ENCODE data around the gene DEFB121. TPM values are rescaled to one million over a fixed set of nuclear protein-coding genes. Genes with fewer than 3 reads are reported as not detected.

Gene DEFB121
- total RNA-seq, 4 donors from 2014 or later = not detected

DNA sequence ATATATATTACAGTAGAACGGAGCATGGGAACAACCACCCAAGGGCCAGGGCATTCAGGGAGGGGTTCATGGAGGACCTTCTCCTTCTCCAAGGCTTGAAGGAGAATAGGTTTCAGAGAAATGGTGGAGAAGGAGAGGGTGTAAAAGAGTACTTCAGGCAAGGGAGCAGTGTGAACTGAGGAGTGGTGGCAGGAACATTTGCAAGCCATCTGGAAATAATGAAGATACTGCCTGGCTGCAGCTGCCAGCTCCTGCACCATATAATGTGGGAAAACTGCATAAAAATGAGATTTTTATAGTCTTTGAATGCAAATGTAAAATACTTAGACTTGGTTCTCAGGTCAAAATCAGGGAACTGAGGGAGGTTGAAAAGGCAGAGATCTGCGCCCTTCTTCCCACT, 9.6 kb upstream of the DEFB121 start:
- DNase-seq (ENCODE audit: low spot score in 2 of 2) = no peak
- TF ChIP-seq POLR2A (IDR thresholded peaks at IDR 0.05) = no peak
- TF ChIP-seq, protein P1, sequence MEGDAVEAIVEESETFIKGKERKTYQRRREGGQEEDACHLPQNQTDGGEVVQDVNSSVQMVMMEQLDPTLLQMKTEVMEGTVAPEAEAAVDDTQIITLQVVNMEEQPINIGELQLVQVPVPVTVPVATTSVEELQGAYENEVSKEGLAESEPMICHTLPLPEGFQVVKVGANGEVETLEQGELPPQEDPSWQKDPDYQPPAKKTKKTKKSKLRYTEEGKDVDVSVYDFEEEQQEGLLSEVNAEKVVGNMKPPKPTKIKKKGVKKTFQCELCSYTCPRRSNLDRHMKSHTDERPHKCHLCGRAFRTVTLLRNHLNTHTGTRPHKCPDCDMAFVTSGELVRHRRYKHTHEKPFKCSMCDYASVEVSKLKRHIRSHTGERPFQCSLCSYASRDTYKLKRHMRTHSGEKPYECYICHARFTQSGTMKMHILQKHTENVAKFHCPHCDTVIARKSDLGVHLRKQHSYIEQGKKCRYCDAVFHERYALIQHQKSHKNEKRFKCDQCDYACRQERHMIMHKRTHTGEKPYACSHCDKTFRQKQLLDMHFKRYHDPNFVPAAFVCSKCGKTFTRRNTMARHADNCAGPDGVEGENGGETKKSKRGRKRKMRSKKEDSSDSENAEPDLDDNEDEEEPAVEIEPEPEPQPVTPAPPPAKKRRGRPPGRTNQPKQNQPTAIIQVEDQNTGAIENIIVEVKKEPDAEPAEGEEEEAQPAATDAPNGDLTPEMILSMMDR (IDR thresholded peaks at IDR 0.05) = no peak
- WGBS, 2 donors = 87 to 91% methylated on average over 2 of the region's 2 CpGs
- H3K4me3 ChIP-seq (ENCODE audit: low read depth, poor library complexity, severe bottlenecking) = no peak overlapping the region
- intact Hi-C loops (cut with DNase I; ENCODE audit: low total_unique reads) = no loop called here

DNA sequence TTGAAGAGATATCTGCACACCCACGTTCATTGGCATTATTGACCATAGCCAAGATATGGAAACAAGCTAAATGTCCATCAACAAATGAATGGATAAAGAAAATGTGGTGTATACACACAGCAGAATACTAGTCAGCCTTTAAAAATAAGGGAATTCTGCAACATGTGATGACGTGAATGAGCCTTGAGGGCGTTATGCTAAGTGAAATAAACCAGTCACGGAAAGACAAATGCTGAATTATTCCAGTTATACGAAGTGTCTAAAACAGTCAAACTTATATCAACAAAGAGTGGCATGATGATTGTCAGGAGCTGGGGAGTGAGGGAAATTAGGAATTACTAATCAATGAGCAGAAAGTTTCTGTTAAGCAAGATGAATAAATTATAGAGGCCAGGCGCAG, 8.4 kb upstream of the DEFB121 start:
- intact Hi-C loops (cut with DNase I; ENCODE audit: low total_unique reads) = no loop called here
- H3K4me3 ChIP-seq (ENCODE audit: low read depth, poor library complexity, severe bottlenecking) = no peak overlapping the region
- TF ChIP-seq, protein P1 (IDR thresholded peaks at IDR 0.05) = no peak
- no peak for TF ChIP-seq POLR2A (IDR thresholded peaks at IDR 0.05)
- no peak for DNase-seq (ENCODE audit: low spot score in 2 of 2)
- 59 to 68% methylated on average over 6 of the region's 6 CpGs for WGBS, 2 donors

DNA sequence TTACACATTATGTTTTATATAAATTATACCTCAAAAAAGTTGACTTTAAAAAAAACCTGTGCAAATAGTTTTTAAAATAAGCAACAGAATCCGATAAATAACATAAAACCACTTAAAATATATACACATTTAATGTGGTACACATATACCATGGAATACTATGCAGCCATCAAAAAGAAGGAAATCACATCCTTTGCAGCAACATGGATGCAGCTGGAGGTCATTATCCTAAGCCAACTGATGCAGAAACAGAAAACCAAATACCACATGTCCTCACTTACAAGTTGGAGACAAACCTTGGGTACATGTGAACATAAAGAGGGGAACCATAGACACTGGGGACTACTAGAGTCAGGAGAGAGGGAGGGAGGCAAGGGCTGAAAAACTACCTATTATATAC, 4.0 kb upstream of the DEFB121 start:
- WGBS, 2 donors = 53 to 60% methylated on average over 1 of the region's 1 CpG
- no peak overlapping the region for H3K4me3 ChIP-seq (ENCODE audit: low read depth, poor library complexity, severe bottlenecking)
- intact Hi-C loops (cut with DNase I; ENCODE audit: low total_unique reads) = no loop called here
- TF ChIP-seq, protein P1 (IDR thresholded peaks at IDR 0.05) = no peak
- no peak for TF ChIP-seq POLR2A (IDR thresholded peaks at IDR 0.05)
- no peak for DNase-seq (ENCODE audit: low spot score in 2 of 2)

DNA sequence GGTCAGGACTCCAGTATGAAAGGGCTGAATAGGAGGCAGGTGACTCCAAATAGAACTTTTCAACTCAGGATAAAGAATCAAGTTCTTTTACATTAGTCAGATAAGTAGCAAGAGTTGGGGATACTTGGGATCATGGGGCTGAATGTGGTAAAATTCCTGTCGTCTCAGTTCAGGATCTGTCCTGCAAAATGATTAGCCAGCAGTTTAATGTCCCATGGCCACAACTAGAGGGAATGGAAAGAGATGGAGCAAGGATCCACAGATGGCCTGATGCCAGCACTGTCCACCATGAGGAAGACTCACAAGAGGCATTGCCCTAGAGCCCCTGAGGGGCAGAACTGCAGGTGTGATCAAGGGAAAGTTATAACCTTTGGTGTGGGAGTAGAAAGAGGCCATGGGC, 2.1 kb downstream of the DEFB121 start:
- H3K4me3 ChIP-seq (ENCODE audit: low read depth, poor library complexity, severe bottlenecking) = no peak overlapping the region
- TF ChIP-seq, protein P1 (IDR thresholded peaks at IDR 0.05) = no peak
- TF ChIP-seq POLR2A (IDR thresholded peaks at IDR 0.05) = no peak
- 47 to 65% methylated on average over 1 of the region's 1 CpG for WGBS, 2 donors
- no peak for DNase-seq (ENCODE audit: low spot score in 2 of 2)
- intact Hi-C loops (cut with DNase I; ENCODE audit: low total_unique reads) = no loop called here

DNA sequence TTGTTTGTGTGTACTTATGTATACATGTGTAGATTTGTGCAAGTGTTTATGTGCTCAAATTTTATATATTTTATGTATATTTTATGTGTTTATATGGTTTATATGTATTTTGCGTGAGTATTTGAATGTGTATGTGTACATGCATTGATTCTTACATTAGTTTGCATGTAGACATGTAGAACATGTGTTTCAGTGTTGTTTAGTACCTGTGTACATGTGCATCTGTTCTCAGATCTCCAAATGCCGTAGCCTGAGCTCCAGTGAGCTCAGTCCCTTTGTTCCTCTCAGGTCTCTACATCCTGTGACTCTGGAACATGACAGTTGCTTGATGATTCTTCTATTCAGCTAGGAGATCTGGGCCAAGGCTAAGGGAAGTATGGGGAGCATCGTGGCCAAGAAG, 11.1 kb downstream of the DEFB121 start:
- DNase-seq (ENCODE audit: low spot score in 2 of 2) = no peak
- TF ChIP-seq, protein P1 (IDR thresholded peaks at IDR 0.05) = no peak
- no peak for TF ChIP-seq POLR2A (IDR thresholded peaks at IDR 0.05)
- intact Hi-C loops (cut with DNase I; ENCODE audit: low total_unique reads) = no loop called here
- H3K4me3 ChIP-seq (ENCODE audit: low read depth, poor library complexity, severe bottlenecking) = no peak overlapping the region
- 51 to 56% methylated on average over 3 of the region's 3 CpGs for WGBS, 2 donors

DNA sequence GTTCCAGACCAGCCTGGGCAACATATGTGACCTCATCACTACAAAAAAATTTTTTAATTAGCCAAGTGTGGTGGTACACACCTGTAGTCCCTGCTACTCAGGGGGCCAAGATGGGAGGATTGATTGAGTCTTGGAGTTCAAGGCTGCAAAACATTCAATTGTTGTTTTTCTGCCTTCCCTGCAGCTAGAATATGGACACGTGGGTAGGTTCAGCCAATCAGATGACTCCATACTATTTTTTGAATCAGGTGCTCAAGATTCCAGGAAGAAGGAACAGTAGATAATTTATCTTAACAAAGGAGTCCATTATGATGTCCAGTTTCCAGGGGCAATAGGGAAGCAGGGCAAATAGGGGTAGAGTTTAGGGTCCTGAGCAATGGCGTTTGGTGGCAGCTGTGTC, 13.2 kb downstream of the DEFB121 start:
- no peak for DNase-seq (ENCODE audit: low spot score in 2 of 2)
- 73 to 89% methylated on average over 2 of the region's 2 CpGs for WGBS, 2 donors
- no peak for TF ChIP-seq POLR2A (IDR thresholded peaks at IDR 0.05)
- TF ChIP-seq, protein P1 (IDR thresholded peaks at IDR 0.05) = no peak
- no peak overlapping the region for H3K4me3 ChIP-seq (ENCODE audit: low read depth, poor library complexity, severe bottlenecking)
- intact Hi-C loops (cut with DNase I; ENCODE audit: low total_unique reads) = no loop called here
